CD4-positive, alpha-beta T cell (primary cell): ENCODE data around the gene DUXB. TPM values are rescaled to one million over a fixed set of nuclear protein-coding genes. Genes with fewer than 3 reads are reported as not detected.

Experiments used
- ATAC-seq: fragments of 200-7000 bp; cut with Tn5 transposase; one replicate; pipeline ENCODE4 v1.10.0; 2022; ENCODE audit warnings: mild to moderate bottlenecking; ENCODE audit not compliant: poor library complexity
- CTCF ChIA-PET: fragments of 350-600 bp; sonication (Branson Sonifier 250); formaldehyde crosslinking; loops from one replicate; lab custom pipeline; 2021; ENCODE audit warnings: antibody characterized with exemption, inconsistent platforms; lab: Charles Lee
- POLR2A ChIA-PET: fragments of 350-600 bp; sonication (Branson Sonifier 250); formaldehyde crosslinking; loops from one replicate; lab custom pipeline; 2021; ENCODE audit warnings: antibody characterized with exemption, inconsistent platforms; lab: Charles Lee
- DNase-seq, 14 experiments: peaks; one replicate each; pipeline ENCODE4 v3.0.0-alpha.2; 2013 to 2020; ENCODE audit warnings: mixed read lengths in 2 of 14
- H3K27ac ChIP-seq, 2 donors: one replicate each; pipeline versions ENCODE4 v1.5.1 to v1.7.0; 2013; ENCODE audit warnings: low read length in 2 of 2, low read depth in 1 of 2, mild to moderate bottlenecking in 1 of 2
- H3K27me3 ChIP-seq, 2 experiments: 1 replicate in 1 of 2; 2 replicates in 1 of 2; pipeline versions ENCODE4 v1.6.1 to v1.7.0; 2013; ENCODE audit warnings: low read length in 2 of 2, control low read depth in 1 of 2, mild to moderate bottlenecking in 1 of 2, moderate library complexity in 1 of 2; ENCODE audit not compliant: insufficient read depth in 2 of 2, control insufficient read depth in 1 of 2
- H3K36me3 ChIP-seq: one replicate; pipeline ENCODE4 v1.6.1; 2013; ENCODE audit warnings: low read length, control low read depth; ENCODE audit not compliant: insufficient read depth
- H3K4me1 ChIP-seq: one replicate; pipeline ENCODE4 v1.6.1; 2013; ENCODE audit warnings: low read length, control low read depth; ENCODE audit not compliant: insufficient read depth
- H3K4me3 ChIP-seq: one replicate; pipeline ENCODE4 v1.5.1; 2013; ENCODE audit warnings: mild to moderate bottlenecking, low read length, moderate library complexity
- H3K9me3 ChIP-seq, 2 experiments: 1 replicate in 1 of 2; 2 replicates in 1 of 2; pipeline versions ENCODE4 v1.6.1 to v1.7.0; 2013; ENCODE audit warnings: low read length in 2 of 2, mild to moderate bottlenecking in 2 of 2, control low read depth in 1 of 2, moderate library complexity in 1 of 2; ENCODE audit not compliant: control insufficient read depth in 1 of 2, insufficient read depth in 1 of 2
- H3K27ac Mint-ChIP-seq: one replicate; pipeline ENCODE4 v1.8.0; 2020; ENCODE audit warnings: mixed read lengths
- H3K27me3 Mint-ChIP-seq: one replicate; pipeline ENCODE4 v1.8.0; 2021; ENCODE audit warnings: mixed read lengths
- H3K36me3 Mint-ChIP-seq: one replicate; pipeline ENCODE4 v1.8.0; 2021; ENCODE audit warnings: low read depth, mixed read lengths
- H3K4me1 Mint-ChIP-seq: one replicate; pipeline ENCODE4 v1.8.0; 2021; ENCODE audit warnings: low read depth, mixed read lengths
- H3K4me3 Mint-ChIP-seq: one replicate; pipeline ENCODE4 v1.8.0; 2020; ENCODE audit warnings: mild to moderate bottlenecking, mixed read lengths
- H3K9me3 Mint-ChIP-seq: one replicate; pipeline ENCODE4 v1.8.0; 2020; ENCODE audit warnings: mixed read lengths
- intact Hi-C, 2 experiments: fragments of 100-400 bp; cut with DNase I in 1 of 2; cut with micrococcal nuclease in 1 of 2; formaldehyde crosslinking; loops; one replicate each; pipeline versions ENCODE4 v1.15.1 to v1.9.0; 2023 to 2025; cut with DNase I, micrococcal nuclease
- total RNA-seq, 174 experiments: library from RNA in 2 of 174; stranded (reverse) in 2 of 174; gene quantifications; one replicate each; pipeline ENCODE4 v1.2.3 and lab custom pipeline; 2021 to 2026
- TF ChIP-seq, protein P1 (sequence below): fragments of 200-600 bp; IDR thresholded peaks from one replicate; pipeline ENCODE4 v1.8.0; 2022; ENCODE audit warnings: antibody characterized with exemption, mild to moderate bottlenecking

The DUXB gene
- total RNA-seq, 2 experiments from 2014 or later, result not detected

DNA sequence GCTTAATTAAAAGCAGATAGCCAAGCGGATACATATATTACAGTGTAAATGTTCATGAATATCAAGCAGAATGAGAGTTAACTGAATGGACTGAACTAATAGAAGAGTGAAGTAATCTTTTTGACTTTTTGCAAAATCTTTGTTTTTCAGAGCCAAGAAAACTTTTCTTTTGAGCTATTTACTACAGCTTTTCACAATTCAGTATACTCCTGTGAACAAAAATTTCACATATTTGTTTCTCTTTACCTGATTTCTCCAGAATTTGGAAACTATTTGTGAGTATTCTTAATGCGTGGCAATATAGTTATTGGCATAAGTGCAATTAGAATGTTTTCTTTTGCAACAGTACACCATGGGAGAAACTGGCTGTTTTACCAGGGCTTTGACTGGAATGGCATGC is 9.1 kb upstream of the DUXB start:
- Histone ChIP-seq H3K9me3 (peaks cover 10 to 17% of the 10 kb centered on the region in 2 experiments), H3K4me3 (no peak overlapping the region), H3K4me1 (no peaks in the 10 kb centered on the region), H3K27ac (no peak overlapping the region), H3K36me3 (no peaks in the 10 kb centered on the region), H3K27me3 (peaks cover 3 to 4% of the 10 kb centered on the region in 2 experiments)
- Mint-ChIP-seq H3K4me3 (no peak overlapping the region), H3K27me3 (peaks cover 6% of the 10 kb centered on the region), H3K4me1 (no peaks in the 10 kb centered on the region), H3K9me3 (peaks cover 11% of the 10 kb centered on the region), H3K36me3 (no peaks in the 10 kb centered on the region), H3K27ac (no peak overlapping the region)
- ChIA-PET CTCF (no interaction called here), POLR2A (no interaction called here)
- intact Hi-C loops, result no loop called here
- TF ChIP-seq, protein P1, sequence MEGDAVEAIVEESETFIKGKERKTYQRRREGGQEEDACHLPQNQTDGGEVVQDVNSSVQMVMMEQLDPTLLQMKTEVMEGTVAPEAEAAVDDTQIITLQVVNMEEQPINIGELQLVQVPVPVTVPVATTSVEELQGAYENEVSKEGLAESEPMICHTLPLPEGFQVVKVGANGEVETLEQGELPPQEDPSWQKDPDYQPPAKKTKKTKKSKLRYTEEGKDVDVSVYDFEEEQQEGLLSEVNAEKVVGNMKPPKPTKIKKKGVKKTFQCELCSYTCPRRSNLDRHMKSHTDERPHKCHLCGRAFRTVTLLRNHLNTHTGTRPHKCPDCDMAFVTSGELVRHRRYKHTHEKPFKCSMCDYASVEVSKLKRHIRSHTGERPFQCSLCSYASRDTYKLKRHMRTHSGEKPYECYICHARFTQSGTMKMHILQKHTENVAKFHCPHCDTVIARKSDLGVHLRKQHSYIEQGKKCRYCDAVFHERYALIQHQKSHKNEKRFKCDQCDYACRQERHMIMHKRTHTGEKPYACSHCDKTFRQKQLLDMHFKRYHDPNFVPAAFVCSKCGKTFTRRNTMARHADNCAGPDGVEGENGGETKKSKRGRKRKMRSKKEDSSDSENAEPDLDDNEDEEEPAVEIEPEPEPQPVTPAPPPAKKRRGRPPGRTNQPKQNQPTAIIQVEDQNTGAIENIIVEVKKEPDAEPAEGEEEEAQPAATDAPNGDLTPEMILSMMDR, result no peak
- ATAC-seq, result no peak
- DNase-seq, result no peak

DNA sequence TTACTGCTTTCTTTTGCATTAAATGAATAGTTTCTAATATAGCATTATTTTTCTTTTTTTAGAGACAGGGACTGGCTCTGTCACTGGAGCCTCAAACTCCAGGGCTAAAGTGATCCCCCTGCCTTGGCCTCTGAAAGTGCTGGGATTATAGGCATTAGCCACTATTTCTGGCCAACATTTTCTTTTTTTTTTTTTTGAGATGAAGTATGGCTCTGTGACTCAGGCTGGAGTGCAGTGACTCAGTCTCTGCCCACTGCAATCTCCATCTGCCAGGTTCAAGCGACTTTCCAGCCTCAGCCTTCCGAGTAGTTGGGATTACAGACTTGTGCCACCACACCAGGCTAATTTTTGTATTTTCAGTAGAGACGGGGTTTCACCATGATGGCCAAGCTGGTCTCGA is 2.0 kb upstream of the DUXB start:
- ChIA-PET POLR2A (no interaction called here), CTCF (no interaction called here)
- H3K4me3 Mint-ChIP-seq, result no peak overlapping the region
- Histone ChIP-seq H3K27ac (no peak overlapping the region), H3K9me3 (no peaks in the 10 kb centered on the region), H3K36me3 (no peaks in the 10 kb centered on the region), H3K4me3 (no peak overlapping the region), H3K27me3 (no peaks in the 10 kb centered on the region), H3K4me1 (no peaks in the 10 kb centered on the region)
- H3K9me3 Mint-ChIP-seq, result no peaks in the 10 kb centered on the region
- H3K36me3 Mint-ChIP-seq, result no peaks in the 10 kb centered on the region
- intact Hi-C loops, result no loop called here
- H3K27me3 Mint-ChIP-seq, result peaks cover 6% of the 10 kb centered on the region
- no peaks in the 10 kb centered on the region for H3K4me1 Mint-ChIP-seq
- no peak overlapping the region for H3K27ac Mint-ChIP-seq
- TF ChIP-seq, protein P1, result no peak
- ATAC-seq (no peak), DNase-seq (no peak)

DNA sequence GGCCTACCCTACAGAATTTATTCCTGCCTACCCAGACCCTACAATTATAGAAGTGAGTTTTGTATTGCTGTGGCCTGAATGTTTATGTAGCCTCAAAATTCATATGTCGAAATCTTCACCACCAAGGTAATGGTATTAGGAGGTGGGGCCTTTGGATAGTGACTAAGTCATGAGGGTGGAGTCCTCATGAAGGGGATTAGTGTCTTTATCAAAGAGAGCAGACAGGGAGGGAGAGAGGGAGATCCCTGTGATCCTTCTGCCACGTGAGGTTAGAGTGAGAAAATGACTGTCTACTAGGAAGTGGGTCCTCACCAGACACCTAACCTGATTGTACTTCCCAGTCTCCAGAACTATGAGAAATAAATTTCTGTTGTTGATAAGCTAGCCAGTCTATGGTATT is 981 bp upstream of the DUXB start:
- H3K4me1 Mint-ChIP-seq, result no peaks in the 10 kb centered on the region
- H3K36me3 Mint-ChIP-seq, result no peaks in the 10 kb centered on the region
- POLR2A ChIA-PET, result no interaction called here
- Histone ChIP-seq H3K4me1 (no peaks in the 10 kb centered on the region), H3K9me3 (no peaks in the 10 kb centered on the region), H3K27me3 (no peaks in the 10 kb centered on the region), H3K36me3 (no peaks in the 10 kb centered on the region), H3K27ac (no peak overlapping the region), H3K4me3 (no peak overlapping the region)
- H3K4me3 Mint-ChIP-seq, result no peak overlapping the region
- H3K9me3 Mint-ChIP-seq, result no peaks in the 10 kb centered on the region
- H3K27me3 Mint-ChIP-seq, result peaks cover 6% of the 10 kb centered on the region
- no peak overlapping the region for H3K27ac Mint-ChIP-seq
- CTCF ChIA-PET, result interaction anchor here (1.6 kb wide), 1 partner anchor 62 kb away, joined by 3 read pairs; no protein-coding TSS in a partner anchor
- TF ChIP-seq, protein P1, result no peak
- DNase-seq, result no peak
- no peak for ATAC-seq
- intact Hi-C loops, result no loop called here
